ENCODE results near the gene SIGLEC6.

The SIGLEC6 gene

GRCh38 chr19:51467864-51468544 lies 63.5 kb downstream of the SIGLEC6 start:
- no peak for TF ChIP-seq CTCF (IDR thresholded peaks at IDR 0.05; ENCODE audit: extremely low read depth, insufficient read depth, missing control alignments)
- in situ Hi-C loops (cut with MboI; ENCODE audit: low pct_unique_long_range_greater_than_20kb, low sequenced_read_pairs, unreplicated experiment), result no loop called here
- no peak for DNase-seq (ENCODE audit: low spot score)

Data from GM13977 (cell line).